HEK293 (cell line): ENCODE results near the gene SFSWAP.

Experiments used
- CTCF ChIA-PET: fragments of 350-600 bp; formaldehyde crosslinking; extraction: SDS; loops from one replicate; lab custom pipeline; 2021; ENCODE audit warnings: antibody characterized with exemption; lab: Yijun Ruan, JAX
- POLR2A ChIA-PET: fragments of 300-600 bp; formaldehyde crosslinking; extraction: SDS; loops from one replicate; lab custom pipeline; 2020; ENCODE audit warnings: antibody characterized with exemption, inconsistent platforms; lab: Yijun Ruan, JAX
- H3K27ac ChIP-seq: fragments of 200-500 bp; sonication (Bioruptor generic); 2 replicates; pipeline ENCODE4 v1.5.1; 2014; ENCODE audit warnings: low read depth, low read length, control low read depth, inconsistent platforms; ENCODE audit errors: extremely low read depth
- H3K36me3 ChIP-seq, 2 experiments: fragments of 200-500 bp in 1 of 2; sonication (Bioruptor generic) in 1 of 2; 1 replicate in 1 of 2; 2 replicates in 1 of 2; pipeline ENCODE4 v1.5.1; 2014 to 2017; ENCODE audit warnings: inconsistent platforms in 2 of 2, low read length in 2 of 2; ENCODE audit not compliant: control insufficient read depth in 2 of 2, insufficient read depth in 1 of 2
- H3K4me1 ChIP-seq: fragments of 200-500 bp; sonication (Bioruptor generic); 2 replicates; pipeline ENCODE4 v1.5.1; 2014; ENCODE audit warnings: mild to moderate bottlenecking, low read length, inconsistent platforms; ENCODE audit not compliant: control insufficient read depth, insufficient read depth
- H3K4me3 ChIP-seq: 2 replicates; pipeline ENCODE4 v1.5.1; 2011; ENCODE audit warnings: low read depth, mild to moderate bottlenecking, control low read depth, low read length, moderate library complexity
- H3K9me3 ChIP-seq: fragments of 200-500 bp; sonication (Bioruptor generic); 2 replicates; pipeline ENCODE4 v1.5.1; 2014; ENCODE audit warnings: low read depth, low read length, inconsistent platforms; ENCODE audit not compliant: control insufficient read depth, insufficient read depth
- GLI4 ChIP-seq: fragments of 450-650 bp; formaldehyde crosslinking; IDR thresholded peaks from 2 replicates; pipeline ENCODE4 v1.5.1; 2016; ENCODE audit warnings: missing biosample characterization, missing genetic modification characterization
- KLF10 ChIP-seq: fragments of 450-650 bp; IDR thresholded peaks from 2 replicates; pipeline ENCODE4 v1.5.1; 2018; ENCODE audit warnings: missing biosample characterization, mild to moderate bottlenecking, missing genetic modification characterization
- MEIS1 ChIP-seq: sonication (generic); formaldehyde crosslinking; IDR thresholded peaks from 2 replicates; pipeline ENCODE4 v1.8.1; 2022; ENCODE audit warnings: missing genetic modification reagents, mild to moderate bottlenecking, borderline replicate concordance
- SCRT2 ChIP-seq: fragments of 450-650 bp; formaldehyde crosslinking; IDR thresholded peaks from 2 replicates; pipeline ENCODE4 v1.5.1; 2016; ENCODE audit warnings: missing biosample characterization, missing genetic modification characterization
- TCF7L2 ChIP-seq: IDR thresholded peaks from 2 replicates; pipeline ENCODE4 v1.6.1; 2011; ENCODE audit warnings: low read depth, mild to moderate bottlenecking, inconsistent platforms, low read length, moderate library complexity, borderline replicate concordance
- ZNF184 ChIP-seq: fragments of 450-650 bp; IDR thresholded peaks from 2 replicates; pipeline ENCODE4 v1.5.1; 2018; ENCODE audit warnings: missing biosample characterization, mild to moderate bottlenecking, missing genetic modification characterization
- ZNF211 ChIP-seq: fragments of 450-650 bp; formaldehyde crosslinking; IDR thresholded peaks from 2 replicates; pipeline ENCODE4 v1.5.1; 2016; ENCODE audit warnings: low read depth, missing biosample characterization, missing genetic modification characterization
- ZNF239 ChIP-seq: fragments of 450-650 bp; formaldehyde crosslinking; IDR thresholded peaks from 2 replicates; pipeline ENCODE4 v1.5.1; 2016; ENCODE audit warnings: missing biosample characterization, missing genetic modification characterization
- ZNF292 ChIP-seq: fragments of 450-650 bp; formaldehyde crosslinking; IDR thresholded peaks from 2 replicates; pipeline ENCODE4 v1.5.1; 2016; ENCODE audit warnings: low read depth, missing biosample characterization, missing genetic modification characterization, borderline replicate concordance
- ZNF423 ChIP-seq: fragments of 450-650 bp; formaldehyde crosslinking; IDR thresholded peaks from 2 replicates; pipeline ENCODE4 v1.5.1; 2016; ENCODE audit warnings: missing biosample characterization, missing genetic modification characterization
- ZNF555 ChIP-seq: fragments of 450-650 bp; formaldehyde crosslinking; conservative IDR thresholded peaks from 2 replicates; pipeline ENCODE4 v1.5.1; 2017; ENCODE audit warnings: missing biosample characterization, mild to moderate bottlenecking, missing genetic modification characterization, inconsistent platforms
- ZNF585B ChIP-seq: fragments of 450-650 bp; formaldehyde crosslinking; IDR thresholded peaks from 2 replicates; pipeline ENCODE4 v1.5.1; 2016; ENCODE audit warnings: missing biosample characterization, missing genetic modification characterization
- ZNF596 ChIP-seq: fragments of 450-650 bp; IDR thresholded peaks from 2 replicates; pipeline ENCODE4 v1.5.0; 2018; ENCODE audit warnings: missing biosample characterization, mild to moderate bottlenecking, missing genetic modification characterization, moderate library complexity
- ZNF629 ChIP-seq: fragments of 450-650 bp; formaldehyde crosslinking; IDR thresholded peaks from 2 replicates; pipeline ENCODE4 v1.5.1; 2017; ENCODE audit warnings: missing biosample characterization, missing genetic modification characterization
- ZNF701 ChIP-seq: fragments of 450-650 bp; formaldehyde crosslinking; IDR thresholded peaks from 2 replicates; pipeline ENCODE4 v1.5.1; 2016; ENCODE audit warnings: missing biosample characterization, missing genetic modification characterization
- TF ChIP-seq, protein P1 (sequence below): fragments of 450-650 bp; formaldehyde crosslinking; optimal IDR thresholded peaks from 2 replicates; pipeline ENCODE3; 2016; ENCODE audit warnings: missing biosample characterization, mild to moderate bottlenecking, missing genetic modification characterization
- TF ChIP-seq, protein P2 (sequence below): fragments of 450-650 bp; formaldehyde crosslinking; IDR thresholded peaks from 2 replicates; pipeline ENCODE4 v1.5.1; 2016; ENCODE audit warnings: missing biosample characterization, missing genetic modification characterization
- TF ChIP-seq, protein P3 (sequence below): fragments of 450-650 bp; formaldehyde crosslinking; conservative IDR thresholded peaks from 2 replicates; pipeline ENCODE4 v1.5.1; 2016; ENCODE audit warnings: low read depth, missing biosample characterization, missing genetic modification characterization
- TF ChIP-seq, protein P4 (sequence below): fragments of 450-650 bp; formaldehyde crosslinking; IDR thresholded peaks from 2 replicates; pipeline ENCODE4 v1.5.1; 2017; ENCODE audit warnings: missing biosample characterization, missing genetic modification characterization
- TF ChIP-seq, protein P5 (sequence below): fragments of 450-650 bp; formaldehyde crosslinking; IDR thresholded peaks from 2 replicates; pipeline ENCODE4 v1.5.1; 2016; ENCODE audit warnings: missing biosample characterization, missing genetic modification characterization

The SFSWAP gene

DNA sequence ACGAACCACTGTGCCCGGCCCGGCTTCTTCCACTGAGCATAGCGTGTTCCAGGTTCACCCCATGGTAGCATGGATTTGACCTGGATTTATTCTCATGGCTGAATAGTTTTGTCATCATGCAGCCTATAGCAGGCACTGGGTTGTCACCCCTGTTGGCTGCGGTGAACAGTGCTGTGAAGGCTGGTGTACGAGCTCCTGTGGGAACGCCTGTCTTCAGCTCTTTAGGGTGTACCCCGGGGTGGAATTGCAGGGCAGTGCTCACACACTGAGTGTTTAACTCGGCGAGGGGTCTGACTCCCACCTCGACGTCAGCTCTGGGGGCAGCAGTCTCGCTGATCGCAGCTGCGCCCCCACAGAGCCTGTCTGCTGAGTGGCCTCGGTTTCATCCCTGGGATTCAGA lies 132.6 kb downstream of the SFSWAP start:
- TF ChIP-seq TCF7L2 (no peak), KLF10 (tag by site-specific recombination) (no peak), ZNF292 (tag by site-specific recombination) (no peak), ZNF701 (no peak), ZNF211 (tag by site-specific recombination) (no peak), ZNF184 (tag by site-specific recombination) (no peak), ZNF629 (tag by site-specific recombination) (no peak), GLI4 (tag by site-specific recombination) (no peak), MEIS1 (no peak), SCRT2 (no peak), ZNF555 (tag by site-specific recombination) (no peak), ZNF423 (tag by site-specific recombination) (no peak), ZNF239 (tag by site-specific recombination) (no peak), ZNF596 (no peak), ZNF585B (tag by site-specific recombination) (no peak)
- TF ChIP-seq, protein P1, sequence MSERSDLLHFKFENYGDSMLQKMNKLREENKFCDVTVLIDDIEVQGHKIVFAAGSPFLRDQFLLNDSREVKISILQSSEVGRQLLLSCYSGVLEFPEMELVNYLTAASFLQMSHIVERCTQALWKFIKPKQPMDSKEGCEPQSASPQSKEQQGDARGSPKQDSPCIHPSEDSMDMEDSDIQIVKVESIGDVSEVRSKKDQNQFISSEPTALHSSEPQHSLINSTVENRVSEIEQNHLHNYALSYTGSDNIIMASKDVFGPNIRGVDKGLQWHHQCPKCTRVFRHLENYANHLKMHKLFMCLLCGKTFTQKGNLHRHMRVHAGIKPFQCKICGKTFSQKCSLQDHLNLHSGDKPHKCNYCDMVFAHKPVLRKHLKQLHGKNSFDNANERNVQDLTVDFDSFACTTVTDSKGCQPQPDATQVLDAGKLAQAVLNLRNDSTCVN: no peak
- TF ChIP-seq, protein P2, sequence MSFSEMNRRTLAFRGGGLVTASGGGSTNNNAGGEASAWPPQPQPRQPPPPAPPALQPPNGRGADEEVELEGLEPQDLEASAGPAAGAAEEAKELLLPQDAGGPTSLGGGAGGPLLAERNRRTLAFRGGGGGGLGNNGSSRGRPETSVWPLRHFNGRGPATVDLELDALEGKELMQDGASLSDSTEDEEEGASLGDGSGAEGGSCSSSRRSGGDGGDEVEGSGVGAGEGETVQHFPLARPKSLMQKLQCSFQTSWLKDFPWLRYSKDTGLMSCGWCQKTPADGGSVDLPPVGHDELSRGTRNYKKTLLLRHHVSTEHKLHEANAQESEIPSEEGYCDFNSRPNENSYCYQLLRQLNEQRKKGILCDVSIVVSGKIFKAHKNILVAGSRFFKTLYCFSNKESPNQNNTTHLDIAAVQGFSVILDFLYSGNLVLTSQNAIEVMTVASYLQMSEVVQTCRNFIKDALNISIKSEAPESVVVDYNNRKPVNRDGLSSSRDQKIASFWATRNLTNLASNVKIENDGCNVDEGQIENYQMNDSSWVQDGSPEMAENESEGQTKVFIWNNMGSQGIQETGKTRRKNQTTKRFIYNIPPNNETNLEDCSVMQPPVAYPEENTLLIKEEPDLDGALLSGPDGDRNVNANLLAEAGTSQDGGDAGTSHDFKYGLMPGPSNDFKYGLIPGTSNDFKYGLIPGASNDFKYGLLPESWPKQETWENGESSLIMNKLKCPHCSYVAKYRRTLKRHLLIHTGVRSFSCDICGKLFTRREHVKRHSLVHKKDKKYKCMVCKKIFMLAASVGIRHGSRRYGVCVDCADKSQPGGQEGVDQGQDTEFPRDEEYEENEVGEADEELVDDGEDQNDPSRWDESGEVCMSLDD (tag by site-specific recombination): no peak
- TF ChIP-seq, protein P3, sequence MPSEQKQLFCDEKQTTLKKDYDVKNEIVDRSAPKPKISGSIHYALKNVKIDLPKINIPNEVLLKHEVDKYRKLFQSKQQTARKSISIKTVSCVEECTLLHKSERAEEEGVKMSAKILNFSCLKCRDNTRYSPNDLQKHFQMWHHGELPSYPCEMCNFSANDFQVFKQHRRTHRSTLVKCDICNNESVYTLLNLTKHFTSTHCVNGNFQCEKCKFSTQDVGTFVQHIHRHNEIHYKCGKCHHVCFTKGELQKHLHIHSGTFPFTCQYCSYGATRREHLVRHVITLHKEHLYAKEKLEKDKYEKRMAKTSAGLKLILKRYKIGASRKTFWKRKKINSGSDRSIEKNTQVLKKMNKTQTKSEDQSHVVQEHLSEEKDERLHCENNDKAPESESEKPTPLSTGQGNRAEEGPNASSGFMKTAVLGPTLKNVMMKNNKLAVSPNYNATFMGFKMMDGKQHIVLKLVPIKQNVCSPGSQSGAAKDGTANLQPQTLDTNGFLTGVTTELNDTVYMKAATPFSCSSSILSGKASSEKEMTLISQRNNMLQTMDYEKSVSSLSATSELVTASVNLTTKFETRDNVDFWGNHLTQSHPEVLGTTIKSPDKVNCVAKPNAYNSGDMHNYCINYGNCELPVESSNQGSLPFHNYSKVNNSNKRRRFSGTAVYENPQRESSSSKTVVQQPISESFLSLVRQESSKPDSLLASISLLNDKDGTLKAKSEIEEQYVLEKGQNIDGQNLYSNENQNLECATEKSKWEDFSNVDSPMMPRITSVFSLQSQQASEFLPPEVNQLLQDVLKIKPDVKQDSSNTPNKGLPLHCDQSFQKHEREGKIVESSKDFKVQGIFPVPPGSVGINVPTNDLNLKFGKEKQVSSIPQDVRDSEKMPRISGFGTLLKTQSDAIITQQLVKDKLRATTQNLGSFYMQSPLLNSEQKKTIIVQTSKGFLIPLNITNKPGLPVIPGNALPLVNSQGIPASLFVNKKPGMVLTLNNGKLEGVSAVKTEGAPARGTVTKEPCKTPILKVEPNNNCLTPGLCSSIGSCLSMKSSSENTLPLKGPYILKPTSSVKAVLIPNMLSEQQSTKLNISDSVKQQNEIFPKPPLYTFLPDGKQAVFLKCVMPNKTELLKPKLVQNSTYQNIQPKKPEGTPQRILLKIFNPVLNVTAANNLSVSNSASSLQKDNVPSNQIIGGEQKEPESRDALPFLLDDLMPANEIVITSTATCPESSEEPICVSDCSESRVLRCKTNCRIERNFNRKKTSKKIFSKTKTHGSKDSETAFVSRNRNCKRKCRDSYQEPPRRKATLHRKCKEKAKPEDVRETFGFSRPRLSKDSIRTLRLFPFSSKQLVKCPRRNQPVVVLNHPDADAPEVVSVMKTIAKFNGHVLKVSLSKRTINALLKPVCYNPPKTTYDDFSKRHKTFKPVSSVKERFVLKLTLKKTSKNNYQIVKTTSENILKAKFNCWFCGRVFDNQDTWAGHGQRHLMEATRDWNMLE (tag by site-specific recombination): no peak
- TF ChIP-seq, protein P4, sequence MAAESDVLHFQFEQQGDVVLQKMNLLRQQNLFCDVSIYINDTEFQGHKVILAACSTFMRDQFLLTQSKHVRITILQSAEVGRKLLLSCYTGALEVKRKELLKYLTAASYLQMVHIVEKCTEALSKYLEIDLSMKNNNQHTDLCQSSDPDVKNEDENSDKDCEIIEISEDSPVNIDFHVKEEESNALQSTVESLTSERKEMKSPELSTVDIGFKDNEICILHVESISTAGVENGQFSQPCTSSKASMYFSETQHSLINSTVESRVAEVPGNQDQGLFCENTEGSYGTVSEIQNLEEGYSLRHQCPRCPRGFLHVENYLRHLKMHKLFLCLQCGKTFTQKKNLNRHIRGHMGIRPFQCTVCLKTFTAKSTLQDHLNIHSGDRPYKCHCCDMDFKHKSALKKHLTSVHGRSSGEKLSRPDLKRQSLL (tag by site-specific recombination): no peak
- TF ChIP-seq, protein P5, sequence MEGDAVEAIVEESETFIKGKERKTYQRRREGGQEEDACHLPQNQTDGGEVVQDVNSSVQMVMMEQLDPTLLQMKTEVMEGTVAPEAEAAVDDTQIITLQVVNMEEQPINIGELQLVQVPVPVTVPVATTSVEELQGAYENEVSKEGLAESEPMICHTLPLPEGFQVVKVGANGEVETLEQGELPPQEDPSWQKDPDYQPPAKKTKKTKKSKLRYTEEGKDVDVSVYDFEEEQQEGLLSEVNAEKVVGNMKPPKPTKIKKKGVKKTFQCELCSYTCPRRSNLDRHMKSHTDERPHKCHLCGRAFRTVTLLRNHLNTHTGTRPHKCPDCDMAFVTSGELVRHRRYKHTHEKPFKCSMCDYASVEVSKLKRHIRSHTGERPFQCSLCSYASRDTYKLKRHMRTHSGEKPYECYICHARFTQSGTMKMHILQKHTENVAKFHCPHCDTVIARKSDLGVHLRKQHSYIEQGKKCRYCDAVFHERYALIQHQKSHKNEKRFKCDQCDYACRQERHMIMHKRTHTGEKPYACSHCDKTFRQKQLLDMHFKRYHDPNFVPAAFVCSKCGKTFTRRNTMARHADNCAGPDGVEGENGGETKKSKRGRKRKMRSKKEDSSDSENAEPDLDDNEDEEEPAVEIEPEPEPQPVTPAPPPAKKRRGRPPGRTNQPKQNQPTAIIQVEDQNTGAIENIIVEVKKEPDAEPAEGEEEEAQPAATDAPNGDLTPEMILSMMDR: no peak
- H3K4me1 ChIP-seq: no peaks in the 10 kb centered on the region
- no peak overlapping the region for H3K27ac ChIP-seq
- ChIA-PET CTCF (interaction anchor here (1.2 to 1.4 kb wide), 2 partner anchors 9 to 72 kb away, joined by 4 read pairs; no protein-coding TSS in a partner anchor), POLR2A (interaction anchor here (0.6 kb wide), 1 partner anchor 50 kb away, joined by 8 read pairs; no protein-coding TSS in a partner anchor)
- no peaks in the 10 kb centered on the region for H3K9me3 ChIP-seq
- H3K36me3 ChIP-seq: peaks cover 0 to 3% of the 10 kb centered on the region in 2 experiments; a peak in 1 of 3 replicates
- no peak overlapping the region for H3K4me3 ChIP-seq
